Measurements from ENCODE around the gene PRKG1.

Gene PRKG1

DNA sequence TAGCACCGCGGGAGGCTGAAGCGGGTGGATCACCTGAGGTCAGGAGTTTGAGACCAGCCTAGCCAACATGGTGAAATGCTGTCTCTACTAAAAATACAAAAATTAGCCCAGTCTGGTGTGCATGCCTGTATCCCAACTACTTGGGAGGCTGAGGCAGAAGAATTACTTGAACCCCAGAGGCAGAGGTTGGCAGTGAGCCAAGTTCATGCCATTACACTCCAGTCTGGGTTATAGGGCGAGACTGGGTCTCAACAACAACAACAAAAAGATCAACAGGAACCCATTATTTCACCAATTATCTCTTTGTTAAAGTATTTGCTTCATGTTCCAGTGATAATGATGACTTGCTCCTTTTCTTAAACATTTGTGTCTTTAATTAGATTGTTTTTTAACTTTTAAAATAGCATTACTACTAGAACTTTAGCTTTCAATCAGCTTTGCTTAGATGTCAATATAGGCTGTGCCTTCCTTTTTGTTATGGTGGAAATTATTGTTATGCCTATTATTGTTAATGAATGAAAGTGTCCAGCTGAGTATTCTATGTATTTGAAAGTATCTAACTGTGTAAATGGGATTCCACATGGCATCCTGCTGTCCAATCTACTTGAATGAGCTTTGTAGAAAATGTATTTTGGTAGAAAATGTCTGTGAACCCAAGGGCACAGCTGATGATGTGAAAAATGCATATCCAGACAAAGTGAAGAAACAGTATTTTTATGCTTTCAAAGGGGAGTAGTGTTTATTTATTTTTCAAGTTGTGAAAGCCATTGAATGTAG lies 686.8 kb downstream of the PRKG1 start:
- DNase-seq (ENCODE audit: low spot score): no peak

DNA sequence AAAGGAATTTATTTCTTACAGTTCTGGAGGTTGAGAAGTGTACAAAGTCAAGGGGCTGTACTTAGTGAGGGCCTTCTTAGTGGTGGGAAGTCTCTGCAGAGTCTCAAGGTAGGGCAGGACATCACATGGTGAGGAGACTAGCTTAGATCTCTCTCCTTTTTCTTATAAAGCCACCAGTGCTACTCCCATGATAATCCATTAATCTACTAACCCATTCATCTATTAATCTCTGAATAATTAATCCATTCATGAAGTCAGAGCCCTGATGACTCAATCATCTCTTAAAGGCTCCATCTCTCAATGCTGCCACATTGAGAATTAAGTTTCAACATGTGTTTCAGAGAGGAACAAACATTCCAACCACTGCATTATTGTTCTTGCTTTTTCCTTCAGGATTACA lies 689.5 kb downstream of the PRKG1 start:
- no peak for DNase-seq (ENCODE audit: low spot score)

- no peak for DNase-seq (ENCODE audit: low spot score)
Observed at GRCh38 chr10:51765284-51765971, 691.1 kb downstream of the PRKG1 start.

DNA sequence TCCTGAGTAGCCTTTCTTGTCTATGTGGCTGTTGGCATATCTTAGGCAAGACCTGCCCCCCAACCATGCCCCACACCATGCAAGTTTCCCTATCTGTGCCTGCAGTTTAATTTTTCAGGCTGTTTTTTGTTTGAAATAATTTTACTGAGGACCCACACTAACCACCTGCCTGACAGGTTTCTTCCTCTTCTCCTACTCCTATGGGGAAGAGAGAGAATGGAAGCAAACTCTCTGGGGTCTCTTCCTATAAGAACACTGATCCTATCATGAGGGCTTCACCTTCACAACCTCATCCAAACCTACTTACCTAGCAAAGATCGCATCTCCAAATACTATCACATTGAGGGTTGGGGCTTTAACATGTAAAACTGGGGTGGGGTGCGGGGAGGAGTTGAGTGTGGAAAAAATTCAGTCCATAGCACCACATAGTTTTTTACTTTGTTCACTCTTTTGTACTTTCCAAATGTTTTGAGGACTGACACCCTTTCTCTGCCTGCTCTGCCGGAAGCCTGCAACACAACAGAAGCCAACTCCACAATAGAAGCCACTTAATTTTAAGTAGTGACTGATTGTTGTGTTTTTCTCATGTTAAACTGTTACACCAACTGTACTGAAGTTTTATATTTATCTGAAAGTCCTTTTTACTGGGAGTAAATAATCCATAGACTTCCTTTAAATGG lies 692.3 kb downstream of the PRKG1 start:
- DNase-seq (ENCODE audit: low spot score): no peak

DNA sequence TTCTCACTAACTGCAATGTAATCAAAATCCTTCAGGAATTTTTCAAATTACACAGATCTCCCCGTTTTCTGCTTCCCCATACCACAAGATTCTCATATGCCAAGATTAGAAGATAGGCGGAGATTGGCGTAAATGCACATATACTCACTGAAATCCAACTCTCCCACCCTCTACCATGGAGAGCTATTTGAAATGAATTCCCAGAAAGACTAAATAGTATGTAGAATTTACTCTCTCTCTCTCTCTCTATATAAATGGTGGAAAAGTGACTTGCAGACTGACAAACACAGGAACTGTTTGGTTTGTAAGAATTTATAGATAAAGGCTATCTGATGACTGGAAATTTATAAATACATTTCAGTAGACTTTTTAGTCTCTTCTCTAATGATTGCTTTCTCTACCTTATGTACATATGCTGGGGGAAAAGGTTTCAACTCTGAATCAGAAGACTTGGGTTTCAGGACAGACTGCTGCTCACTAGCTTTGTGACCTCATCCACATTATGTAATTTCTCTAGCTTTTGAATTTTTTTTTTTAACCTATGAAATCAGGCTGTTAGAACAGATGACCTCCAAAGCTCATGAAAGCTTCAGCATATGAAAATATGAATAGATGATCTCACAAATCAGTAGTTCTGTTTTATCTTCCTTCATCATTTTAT lies 692.9 kb downstream of the PRKG1 start:
- no peak for DNase-seq (ENCODE audit: low spot score)

DNA sequence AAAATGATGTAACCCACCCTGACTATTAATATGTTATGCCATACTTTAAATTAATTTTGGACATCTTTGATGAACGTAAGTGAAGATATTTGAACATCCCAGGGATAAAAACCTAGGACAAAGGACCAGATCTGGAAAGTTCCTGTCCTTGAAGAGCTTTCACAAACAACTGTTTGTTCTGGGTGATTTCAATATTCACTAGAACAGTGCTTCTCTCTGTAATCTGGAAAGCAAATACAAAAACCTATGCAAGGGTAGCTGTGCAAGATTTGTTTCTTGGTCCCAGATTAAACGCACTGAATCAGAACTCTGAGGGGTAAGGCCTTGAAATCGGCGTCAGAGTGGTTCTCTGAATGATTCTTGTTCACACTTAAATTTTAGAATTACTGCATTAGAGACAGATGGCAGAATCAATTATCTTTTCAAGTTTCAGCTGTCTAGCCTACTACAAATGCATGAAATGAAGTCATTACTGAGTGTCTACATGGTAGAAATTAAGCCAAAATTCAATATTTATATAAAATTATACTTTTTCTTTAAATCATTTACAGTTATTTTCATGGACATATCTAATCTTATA lies 694.7 kb downstream of the PRKG1 start:
- no peak for DNase-seq (ENCODE audit: low spot score)

DNA sequence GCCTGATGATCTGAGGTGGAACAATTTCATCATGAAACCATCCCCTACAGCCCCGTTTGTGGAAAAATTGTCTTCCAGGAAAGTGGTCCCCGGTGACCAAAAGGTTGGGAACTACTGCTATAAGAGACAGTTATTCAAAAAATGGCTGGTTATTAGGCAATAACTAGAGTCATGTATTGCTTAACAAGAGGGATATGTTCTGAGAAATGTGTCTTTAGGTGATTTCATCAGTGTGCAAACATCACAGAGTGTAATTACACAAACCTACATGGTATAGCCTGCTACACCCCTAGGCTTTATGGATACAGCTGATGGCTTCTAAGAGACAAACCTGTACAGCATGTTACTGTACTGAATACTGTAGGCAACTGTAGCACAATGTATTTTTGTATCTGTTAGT lies 696.4 kb downstream of the PRKG1 start:
- no peak for DNase-seq (ENCODE audit: low spot score)

DNA sequence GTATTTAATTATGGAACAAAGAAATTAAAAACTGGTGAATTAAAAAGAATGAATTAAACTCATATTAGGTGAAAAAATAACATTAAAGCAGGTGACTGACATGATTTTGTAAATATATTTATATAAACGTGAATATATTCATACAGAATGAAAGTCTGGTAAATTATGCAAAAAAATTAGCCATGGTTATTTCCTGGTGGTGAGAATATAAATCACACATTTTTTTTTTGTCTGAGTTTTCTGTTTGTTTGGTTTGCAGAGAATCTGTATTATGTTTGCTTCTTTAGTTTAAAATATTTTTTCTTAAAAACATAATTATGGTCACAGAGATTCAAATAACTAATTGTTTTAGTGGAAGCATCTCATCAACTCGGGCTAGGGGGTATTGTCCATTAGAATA lies 698.1 kb downstream of the PRKG1 start:
- no peak for DNase-seq (ENCODE audit: low spot score)

GRCh38 chr10:51773681-51774080 lies 699.4 kb downstream of the PRKG1 start:
- DNase-seq (ENCODE audit: low spot score): no peak

DNA sequence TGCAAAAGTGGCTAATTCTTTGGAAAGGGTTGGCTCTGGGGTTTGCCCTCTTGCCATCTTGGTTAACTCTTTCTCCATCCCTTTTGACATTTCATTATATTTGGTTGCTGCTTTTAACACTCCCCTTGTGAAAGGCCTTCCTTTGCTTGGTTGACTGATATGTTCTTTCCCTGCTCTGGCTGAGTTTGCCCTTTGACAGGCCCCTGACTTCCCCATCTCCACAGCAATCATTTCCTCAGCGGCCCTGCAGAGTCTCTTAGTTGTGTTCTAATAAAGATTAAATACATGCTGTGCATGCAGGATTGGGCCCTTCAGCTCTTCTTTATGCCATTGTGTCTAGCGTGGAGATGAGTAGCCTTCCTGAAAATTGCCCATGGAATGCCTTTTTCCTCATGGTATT lies 709.7 kb downstream of the PRKG1 start:
- no peak for DNase-seq (ENCODE audit: low spot score)

- no peak for DNase-seq (ENCODE audit: low spot score)
Observed at GRCh38 chr10:51786016-51786683, 711.9 kb downstream of the PRKG1 start.

GRCh38 chr10:51786684-51787035 lies 712.4 kb downstream of the PRKG1 start:
- DNase-seq (ENCODE audit: low spot score): no peak

GRCh38 chr10:51788273-51788672 lies 714.0 kb downstream of the PRKG1 start:
- DNase-seq (ENCODE audit: low spot score): no peak

DNA sequence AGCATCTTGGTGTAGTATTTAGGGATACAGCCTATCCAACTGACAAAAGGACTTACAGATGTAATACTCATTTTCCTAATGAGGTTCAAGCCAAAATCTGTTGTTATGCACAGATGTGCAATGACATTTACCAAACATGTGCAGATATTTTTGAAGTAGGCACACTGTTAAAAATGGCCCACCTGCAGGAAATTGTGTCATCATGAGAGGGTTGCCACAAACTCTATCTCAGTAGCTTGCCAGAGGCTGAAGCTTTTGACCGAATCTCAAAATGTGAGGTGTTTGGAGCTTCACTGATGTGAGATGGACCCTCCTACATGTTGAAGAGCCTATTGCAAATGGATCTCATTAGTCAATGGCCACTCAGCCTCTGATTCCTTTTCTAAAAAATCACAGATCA lies 714.8 kb downstream of the PRKG1 start:
- no peak for DNase-seq (ENCODE audit: low spot score)

- no peak for DNase-seq (ENCODE audit: low spot score)
Observed at GRCh38 chr10:51789903-51790302, 715.6 kb downstream of the PRKG1 start.

DNA sequence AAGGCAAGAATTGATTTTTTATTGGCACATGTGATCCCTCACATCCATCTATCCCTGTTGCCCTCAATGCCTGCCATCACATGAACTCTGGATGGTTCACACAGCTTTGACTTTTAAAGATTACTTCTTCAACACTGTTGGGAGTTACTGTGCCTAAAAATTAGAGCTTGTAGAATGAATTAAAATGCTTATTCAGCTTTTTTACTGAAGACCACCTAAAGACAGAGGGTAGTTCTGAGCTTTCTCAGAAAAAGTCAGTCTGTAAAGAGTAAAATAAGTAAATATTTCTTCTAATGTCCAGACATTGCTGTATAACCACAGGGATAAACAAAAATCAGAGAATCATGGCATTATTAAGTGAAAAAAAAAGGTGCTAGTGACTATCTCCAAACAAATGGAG lies 718.4 kb downstream of the PRKG1 start:
- DNase-seq (ENCODE audit: low spot score): no peak

GRCh38 chr10:51800121-51800520 lies 725.8 kb downstream of the PRKG1 start:
- DNase-seq (ENCODE audit: low spot score): no peak

DNA sequence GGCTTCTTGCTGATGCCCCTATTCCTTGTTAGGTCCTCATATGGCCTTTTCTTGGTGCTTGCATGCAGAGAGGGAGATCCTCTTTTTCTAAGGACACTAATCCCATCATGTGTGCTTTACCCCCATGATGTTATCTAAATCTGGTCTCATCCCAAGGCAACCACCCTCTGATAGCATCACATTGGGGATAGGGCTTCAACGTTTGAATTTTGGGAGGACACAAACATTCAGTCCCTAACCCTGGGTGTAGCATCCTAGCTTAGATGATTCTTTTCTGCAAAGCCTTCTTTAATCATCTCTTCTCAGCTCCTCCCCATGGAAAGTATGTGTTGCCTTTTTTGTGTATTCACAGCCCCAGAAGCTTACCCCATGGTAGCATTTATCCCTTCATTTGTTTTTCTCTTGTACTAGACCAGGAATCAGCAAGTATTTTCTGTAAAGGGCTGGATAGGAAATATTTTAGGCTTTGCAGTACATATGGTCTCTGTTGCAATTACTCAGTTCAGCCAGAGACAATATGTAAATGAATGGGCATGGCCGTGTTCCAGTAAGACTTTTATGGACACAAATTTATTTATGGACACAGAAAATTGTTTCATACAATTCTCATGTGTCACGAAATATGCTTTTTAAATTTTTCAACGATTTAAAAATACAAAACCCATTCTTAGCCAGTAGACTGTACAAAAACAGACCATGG lies 726.6 kb downstream of the PRKG1 start:
- DNase-seq (ENCODE audit: low spot score): no peak

DNA sequence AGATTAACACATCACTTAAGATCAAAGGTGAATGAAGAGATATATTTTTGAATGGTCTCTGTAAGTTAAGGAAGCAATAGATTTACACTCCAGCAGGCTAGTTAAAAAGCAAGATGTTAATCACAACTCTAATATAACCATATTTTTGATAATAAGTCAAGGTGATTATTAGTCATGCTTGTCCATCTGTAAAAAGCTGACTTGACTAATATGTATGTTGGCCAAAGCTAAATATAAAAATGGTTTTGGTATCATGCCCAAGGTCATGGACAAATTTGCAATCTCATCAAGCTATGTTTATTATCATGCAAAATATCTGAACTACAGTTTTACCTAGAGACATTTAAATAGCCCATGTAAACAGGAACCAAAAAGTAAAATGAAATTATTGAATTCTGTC lies 727.7 kb downstream of the PRKG1 start:
- DNase-seq (ENCODE audit: low spot score): no peak

GRCh38 chr10:51804866-51805265 lies 730.6 kb downstream of the PRKG1 start:
- no peak for DNase-seq (ENCODE audit: low spot score)
